Smooth muscle cell (in vitro differentiated cells): ENCODE results near the gene CDHR2. TPM values are rescaled to one million over a fixed set of nuclear protein-coding genes. Genes with fewer than 3 reads are reported as not detected.

Experiments
- DNase-seq: peaks from one replicate; lab custom pipeline; 2025; ENCODE audit not compliant: unreplicated experiment; lab: John Stamatoyannopoulos, UW
- H2AFZ ChIP-seq: fragments of 200-600 bp; sonication (generic); 2 replicates; pipeline ENCODE4 v1.6.0; 2016; ENCODE audit warnings: antibody characterized with exemption, low read depth, mild to moderate bottlenecking
- H3F3A ChIP-seq: fragments of 200-600 bp; sonication (generic); 2 replicates; pipeline ENCODE4 v1.6.0; 2017; ENCODE audit warnings: antibody characterized with exemption, low read depth
- H3K27ac ChIP-seq: fragments of 200-600 bp; sonication (generic); 2 replicates; pipeline ENCODE4 v1.5.1; 2016; ENCODE audit warnings: low read depth, mild to moderate bottlenecking
- H3K27me3 ChIP-seq: fragments of 200-600 bp; sonication (generic); 2 replicates; pipeline ENCODE4 v1.6.1; 2016; ENCODE audit warnings: low read depth, mild to moderate bottlenecking
- H3K36me3 ChIP-seq: fragments of 200-600 bp; sonication (generic); 2 replicates; pipeline ENCODE4 v1.5.1; 2016; ENCODE audit warnings: low read depth
- H3K4me1 ChIP-seq: fragments of 200-600 bp; sonication (generic); 2 replicates; pipeline ENCODE4 v1.5.1; 2016; ENCODE audit warnings: low read depth
- H3K4me2 ChIP-seq: fragments of 200-600 bp; sonication (generic); 2 replicates; pipeline ENCODE4 v1.6.0; 2016; ENCODE audit warnings: mild to moderate bottlenecking
- H3K4me3 ChIP-seq: fragments of 200-600 bp; sonication (generic); 2 replicates; pipeline ENCODE4 v1.5.1; 2016; ENCODE audit warnings: mild to moderate bottlenecking
- H3K79me2 ChIP-seq: fragments of 200-600 bp; sonication (generic); 2 replicates; pipeline ENCODE4 v1.6.0; 2016; ENCODE audit warnings: low read depth, mild to moderate bottlenecking
- H3K9ac ChIP-seq: fragments of 200-600 bp; sonication (generic); 2 replicates; pipeline ENCODE4 v1.6.0; 2016; ENCODE audit warnings: low read depth
- H3K9me3 ChIP-seq: fragments of 200-600 bp; sonication (generic); replicated peaks from 2 replicates; pipeline ENCODE4 v1.5.1; 2016; ENCODE audit warnings: low read depth
- H4K20me1 ChIP-seq: fragments of 200-600 bp; sonication (generic); 2 replicates; pipeline ENCODE4 v1.6.0; 2016; ENCODE audit warnings: low read depth
- CTCF ChIP-seq: fragments of 200-600 bp; sonication (generic); IDR thresholded peaks from 2 replicates; pipeline ENCODE4 v1.5.1; 2017; ENCODE audit warnings: borderline replicate concordance, mild to moderate bottlenecking, antibody characterized with exemption; ENCODE audit not compliant: insufficient read depth, poor library complexity, severe bottlenecking
- WGBS: methylation state at CpG from one replicate; pipeline ENCODE4 v1.1.7; 2016; ENCODE audit warnings: low lambda C conversion rate; 5-methylcytosine and 5-hydroxymethylcytosine counted together
- polyA plus RNA-seq: library from polyadenylated mRNA; unstranded; fragments of >200 nt; fragmentation: Nextera tagmentation; extraction: Ambion mirVana; gene quantifications from 2 replicates; pipeline ENCODE4 v1.2.1, GENCODE V29; 2016
- total RNA-seq: library from RNA; depleted of rRNA; stranded (reverse); fragments of >200 nt; gene quantifications from 2 replicates; pipeline ENCODE4 v1.2.3, GENCODE V29; 2014

Gene CDHR2
- total and polyA plus RNA-seq, 2 experiments from 2014 or later = 0.13 TPM; not detected in 1

GRCh38 chr5:176530983-176531901, 17.9 kb upstream of the CDHR2 start:
- DNase-seq = no peak
- no peak for TF ChIP-seq CTCF
- Histone ChIP-seq H3K36me3 (no peaks in the 10 kb centered on the region), H3K27me3 (no peaks in the 10 kb centered on the region), H3K79me2 (peaks cover 34% of the 10 kb centered on the region), H3K27ac (no peak overlapping the region), H2AFZ (no peak overlapping the region), H3F3A (no peaks in the 10 kb centered on the region), H3K9me3 (no peaks in the 10 kb centered on the region), H3K4me3 (no peak overlapping the region), H3K4me1 (peaks cover 21% of the 10 kb centered on the region), H3K4me2 (no peak overlapping the region), H3K9ac (no peak overlapping the region), H4K20me1 (peaks cover 58% of the 10 kb centered on the region)
- 95% methylated on average over 24 of the region's 24 CpGs for WGBS

GRCh38 chr5:176531902-176532493, 17.1 kb upstream of the CDHR2 start:
- H3K27ac ChIP-seq = no peak overlapping the region
- H3K4me3 ChIP-seq = no peak overlapping the region
- no peak for DNase-seq
- TF ChIP-seq CTCF = no peak
- H3K36me3 ChIP-seq = no peaks in the 10 kb centered on the region
- no peak overlapping the region for H3K4me2 ChIP-seq
- WGBS = 95% methylated on average over 19 of the region's 28 CpGs
- H3K4me1 ChIP-seq = peaks cover 22% of the 10 kb centered on the region
- H3F3A ChIP-seq = no peaks in the 10 kb centered on the region
- H3K79me2 ChIP-seq = peaks cover 42% of the 10 kb centered on the region
- H3K27me3 ChIP-seq = no peaks in the 10 kb centered on the region
- no peak overlapping the region for H3K9ac ChIP-seq
- no peaks in the 10 kb centered on the region for H3K9me3 ChIP-seq
- peaks cover 61% of the 10 kb centered on the region for H4K20me1 ChIP-seq
- no peak overlapping the region for H2AFZ ChIP-seq

- H3K4me1 ChIP-seq = peaks cover 22% of the 10 kb centered on the region
- H3K79me2 ChIP-seq = peaks cover 42% of the 10 kb centered on the region
- H3K4me3 ChIP-seq = no peak overlapping the region
- WGBS = 94% methylated on average over 9 of the region's 9 CpGs
- no peaks in the 10 kb centered on the region for H3K36me3 ChIP-seq
- no peak overlapping the region for H3K9ac ChIP-seq
- no peak overlapping the region for H3K27ac ChIP-seq
- H3K27me3 ChIP-seq = no peaks in the 10 kb centered on the region
- peaks cover 61% of the 10 kb centered on the region for H4K20me1 ChIP-seq
- H3K9me3 ChIP-seq = no peaks in the 10 kb centered on the region
- TF ChIP-seq CTCF = no peak
- no peak overlapping the region for H3K4me2 ChIP-seq
- no peak for DNase-seq
- no peak overlapping the region for H2AFZ ChIP-seq
- no peaks in the 10 kb centered on the region for H3F3A ChIP-seq
These were observed 16.3 kb upstream of the CDHR2 start for GRCh38 chr5:176532795-176533194.
